SU-DHL-6 (cell line): ENCODE measurements around the gene GOLGA1.

Experiments used
- H2AFZ ChIP-seq: fragments of 200-600 bp; sonication (generic); 2 replicates; pipeline ENCODE4 v1.6.1; 2014; ENCODE audit warnings: low read depth, mild to moderate bottlenecking, moderate library complexity, mixed read lengths, antibody characterized with exemption, low read length; ENCODE audit not compliant: severe bottlenecking
- H3F3A ChIP-seq: fragments of 200-600 bp; shearing (Covaris generic); 2 replicates; pipeline ENCODE4 v1.6.0; 2016; ENCODE audit warnings: antibody characterized with exemption, mild to moderate bottlenecking; ENCODE audit not compliant: insufficient read depth
- H3K27ac ChIP-seq: fragments of 200-600 bp; sonication (generic); 2 replicates; pipeline ENCODE4 v1.5.1; 2016; ENCODE audit warnings: low read depth, mild to moderate bottlenecking, low read length, moderate library complexity, mixed read lengths
- H3K27me3 ChIP-seq: fragments of 200-600 bp; sonication (generic), shearing (Covaris generic); 2 replicates; pipeline ENCODE4 v1.6.0; 2014; ENCODE audit warnings: mild to moderate bottlenecking, low read length
- H3K36me3 ChIP-seq: fragments of 200-600 bp; sonication (generic); 2 replicates; pipeline ENCODE4 v1.6.1; 2014; ENCODE audit warnings: mild to moderate bottlenecking, low read length, mixed read lengths
- H3K4me2 ChIP-seq: fragments of 300-600, 200-600 bp; shearing (Covaris generic), sonication (generic); 2 replicates; pipeline ENCODE4 v1.6.0; 2014; ENCODE audit warnings: low read length, low read depth, mild to moderate bottlenecking; ENCODE audit not compliant: poor library complexity, severe bottlenecking
- H3K4me3 ChIP-seq: fragments of 200-600 bp; sonication (generic); 2 replicates; pipeline ENCODE4 v1.5.1; 2014; ENCODE audit warnings: antibody characterized with exemption, low read length, mild to moderate bottlenecking, mixed read lengths; ENCODE audit not compliant: insufficient read depth, poor library complexity, severe bottlenecking
- H3K79me2 ChIP-seq: fragments of 200-600 bp; sonication (generic); 2 replicates; pipeline ENCODE4 v1.6.1; 2014; ENCODE audit warnings: mild to moderate bottlenecking, low read length, moderate library complexity; ENCODE audit not compliant: insufficient read depth
- H3K9ac ChIP-seq: fragments of 200-600 bp; sonication (generic); 2 replicates; pipeline ENCODE4 v1.7.0; 2014; ENCODE audit warnings: mild to moderate bottlenecking, low read length
- H3K9me2 ChIP-seq: fragments of 200-600 bp; sonication (generic); replicated peaks from 2 replicates; pipeline ENCODE4 v1.6.1; 2014; ENCODE audit warnings: low read length; ENCODE audit not compliant: insufficient read depth
- H3K9me3 ChIP-seq: fragments of 200-600 bp; sonication (generic); 2 replicates; pipeline ENCODE4 v1.6.1; 2014; ENCODE audit warnings: low read length, mixed read lengths; ENCODE audit not compliant: insufficient read depth
- H4K20me1 ChIP-seq: fragments of 200-600 bp; sonication (generic); 2 replicates; pipeline ENCODE4 v1.6.1; 2014; ENCODE audit warnings: low read depth, mild to moderate bottlenecking, antibody characterized with exemption, low read length, moderate library complexity, mixed read lengths
- EZH2phosphoT487 ChIP-seq: fragments of 200-600 bp; sonication (generic), shearing (Covaris generic); conservative IDR thresholded peaks from 2 replicates; pipeline ENCODE4 v1.6.1; 2018; ENCODE audit warnings: mild to moderate bottlenecking, antibody characterized with exemption, low read length, moderate library complexity, mixed read lengths
- TF ChIP-seq, protein P1 (sequence below): fragments of 200-600 bp; sonication (generic); IDR thresholded peaks from one replicate; pipeline ENCODE4 v1.5.1; 2017; ENCODE audit warnings: antibody characterized with exemption, mild to moderate bottlenecking, low read length, moderate library complexity; ENCODE audit not compliant: insufficient read depth, poor library complexity, severe bottlenecking

GOLGA1 gene

DNA sequence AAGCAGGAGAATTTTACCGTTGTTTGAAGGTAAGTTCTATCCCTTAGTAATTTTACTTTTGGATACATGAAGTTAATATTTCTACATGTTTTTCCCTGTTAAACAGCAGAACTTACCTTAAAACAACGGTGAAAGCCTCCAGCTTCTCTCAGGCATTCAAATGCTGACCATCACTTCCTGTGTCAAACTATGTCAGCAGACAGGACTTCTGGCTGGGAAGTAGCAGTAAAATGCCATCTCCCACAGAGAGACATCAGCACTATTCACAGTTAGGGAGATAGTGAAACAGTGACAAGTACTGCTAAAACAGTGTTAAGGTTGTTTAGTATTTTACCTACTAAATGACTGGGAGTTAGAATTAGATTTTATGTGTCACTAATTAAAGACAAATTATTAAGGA is 34.2 kb upstream of the GOLGA1 start:
- Histone ChIP-seq H3K36me3 (peaks cover 5% of the 10 kb centered on the region; the same call in 1 of the 2 replicates), H3K9me2 (no peaks in the 10 kb centered on the region), H2AFZ (no peak overlapping the region), H3K4me3 (no peak overlapping the region), H3K9ac (no peak overlapping the region), H3K79me2 (no peaks in the 10 kb centered on the region), H3K27ac (no peak overlapping the region), H4K20me1 (no peaks in the 10 kb centered on the region), H3K4me2 (no peak overlapping the region), H3K27me3 (no peaks in the 10 kb centered on the region), H3F3A (no peaks in the 10 kb centered on the region), H3K9me3 (no peaks in the 10 kb centered on the region)
- no peak for TF ChIP-seq EZH2phosphoT487
- TF ChIP-seq, protein P1, sequence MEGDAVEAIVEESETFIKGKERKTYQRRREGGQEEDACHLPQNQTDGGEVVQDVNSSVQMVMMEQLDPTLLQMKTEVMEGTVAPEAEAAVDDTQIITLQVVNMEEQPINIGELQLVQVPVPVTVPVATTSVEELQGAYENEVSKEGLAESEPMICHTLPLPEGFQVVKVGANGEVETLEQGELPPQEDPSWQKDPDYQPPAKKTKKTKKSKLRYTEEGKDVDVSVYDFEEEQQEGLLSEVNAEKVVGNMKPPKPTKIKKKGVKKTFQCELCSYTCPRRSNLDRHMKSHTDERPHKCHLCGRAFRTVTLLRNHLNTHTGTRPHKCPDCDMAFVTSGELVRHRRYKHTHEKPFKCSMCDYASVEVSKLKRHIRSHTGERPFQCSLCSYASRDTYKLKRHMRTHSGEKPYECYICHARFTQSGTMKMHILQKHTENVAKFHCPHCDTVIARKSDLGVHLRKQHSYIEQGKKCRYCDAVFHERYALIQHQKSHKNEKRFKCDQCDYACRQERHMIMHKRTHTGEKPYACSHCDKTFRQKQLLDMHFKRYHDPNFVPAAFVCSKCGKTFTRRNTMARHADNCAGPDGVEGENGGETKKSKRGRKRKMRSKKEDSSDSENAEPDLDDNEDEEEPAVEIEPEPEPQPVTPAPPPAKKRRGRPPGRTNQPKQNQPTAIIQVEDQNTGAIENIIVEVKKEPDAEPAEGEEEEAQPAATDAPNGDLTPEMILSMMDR, result no peak

DNA sequence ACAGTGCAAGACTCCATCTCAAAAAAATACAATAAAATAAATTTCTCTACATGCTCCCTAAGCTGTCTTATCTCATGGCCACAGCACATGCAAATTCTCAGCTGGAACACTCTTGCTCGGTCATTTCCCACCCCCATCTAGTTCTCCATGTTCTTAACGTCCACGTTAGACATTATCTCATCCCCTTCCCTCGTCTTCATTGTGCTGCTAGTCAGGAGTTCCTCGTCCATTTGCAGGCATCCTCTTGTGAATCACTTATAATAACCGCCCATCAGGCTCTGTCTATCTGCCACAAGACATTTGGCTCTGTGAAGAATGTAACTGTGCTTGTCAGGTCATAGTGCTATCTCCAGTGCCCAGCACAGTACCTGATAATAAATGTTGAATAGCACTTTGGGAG is 32.9 kb upstream of the GOLGA1 start:
- H3K27ac ChIP-seq, result no peak overlapping the region
- H3K9me3 ChIP-seq, result no peaks in the 10 kb centered on the region
- H3K4me2 ChIP-seq, result no peak overlapping the region
- H3K27me3 ChIP-seq, result no peaks in the 10 kb centered on the region
- peaks cover 5% of the 10 kb centered on the region; the same call in 1 of the 2 replicates for H3K36me3 ChIP-seq
- no peaks in the 10 kb centered on the region for H4K20me1 ChIP-seq
- TF ChIP-seq, protein P1, result no peak
- TF ChIP-seq EZH2phosphoT487, result no peak
- H3K79me2 ChIP-seq, result no peaks in the 10 kb centered on the region
- H3K4me3 ChIP-seq, result no peak overlapping the region
- H3K9ac ChIP-seq, result no peak overlapping the region
- H3F3A ChIP-seq, result no peaks in the 10 kb centered on the region
- H2AFZ ChIP-seq, result no peak overlapping the region
- no peaks in the 10 kb centered on the region for H3K9me2 ChIP-seq

DNA sequence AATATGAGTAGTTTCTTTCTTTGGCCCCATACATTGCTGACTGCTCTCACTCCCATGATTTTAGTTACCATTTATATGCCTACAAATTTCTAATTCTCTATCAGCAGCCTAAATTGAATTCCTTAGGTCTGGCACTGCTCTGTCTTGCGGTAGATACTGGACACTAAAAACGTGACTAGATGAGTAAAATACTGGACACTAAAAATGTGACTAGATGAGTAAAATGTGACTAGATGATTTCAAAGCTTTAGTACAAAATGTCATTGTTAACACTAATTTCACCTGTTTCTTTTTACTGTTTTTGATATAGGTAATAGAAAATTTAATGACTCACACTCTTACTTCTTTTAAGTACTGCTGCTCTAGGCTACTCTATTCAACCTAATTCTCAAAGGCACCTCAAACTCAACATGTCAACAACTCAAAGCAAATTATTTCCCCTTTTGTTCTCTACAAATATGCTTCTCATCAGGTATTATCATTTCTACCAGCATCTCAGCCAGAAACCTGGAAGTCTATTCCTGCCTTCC is 31.4 kb upstream of the GOLGA1 start:
- Histone ChIP-seq H3K36me3 (peaks cover 5% of the 10 kb centered on the region; the same call in 1 of the 2 replicates), H3F3A (no peaks in the 10 kb centered on the region), H3K4me2 (no peak overlapping the region), H3K9ac (no peak overlapping the region), H3K9me2 (no peaks in the 10 kb centered on the region), H4K20me1 (no peaks in the 10 kb centered on the region), H3K79me2 (no peaks in the 10 kb centered on the region), H3K27me3 (no peaks in the 10 kb centered on the region), H2AFZ (no peak overlapping the region), H3K4me3 (no peak overlapping the region), H3K27ac (no peak overlapping the region), H3K9me3 (no peaks in the 10 kb centered on the region)
- TF ChIP-seq, protein P1, result no peak
- no peak for TF ChIP-seq EZH2phosphoT487
